Muscle layer of colon (tissue), 2 donors: ENCODE data around the gene FILIP1.

Source experiments
- H3K27ac ChIP-seq: one replicate; pipeline ENCODE4 v1.7.0; 2013; ENCODE audit warnings: low read depth, mild to moderate bottlenecking, low read length, moderate library complexity
- H3K27me3 ChIP-seq, 2 donors: one replicate each; pipeline ENCODE4 v1.7.0; 2013; ENCODE audit warnings: low read length in 2 of 2, mild to moderate bottlenecking in 2 of 2; ENCODE audit not compliant: insufficient read depth in 2 of 2, control insufficient read depth in 1 of 2
- H3K36me3 ChIP-seq: one replicate; pipeline ENCODE4 v1.7.0; 2013; ENCODE audit warnings: mild to moderate bottlenecking, low read length; ENCODE audit not compliant: insufficient read depth
- H3K4me1 ChIP-seq: one replicate; pipeline ENCODE4 v1.7.0; 2013; ENCODE audit warnings: mild to moderate bottlenecking, low read length; ENCODE audit not compliant: insufficient read depth
- H3K4me3 ChIP-seq, 2 donors: one replicate each; pipeline ENCODE4 v1.7.0; 2013; ENCODE audit warnings: low read length in 2 of 2, low read depth in 1 of 2, mild to moderate bottlenecking in 1 of 2, moderate library complexity in 1 of 2
- H3K9ac ChIP-seq: one replicate; pipeline ENCODE4 v1.7.0; 2013; ENCODE audit warnings: low read length
- H3K9me3 ChIP-seq: one replicate; pipeline ENCODE4 v1.7.0; 2013; ENCODE audit warnings: mild to moderate bottlenecking, low read length
- donor health status: abdominal sarcoma.
- donor health status: Adenocarcinoma of cecum.

FILIP1 gene

GRCh38 chr6:75516757-75517156 is 23.2 kb upstream of the FILIP1 start:
- no peaks in the 10 kb centered on the region for H3K9me3 ChIP-seq
- no peak overlapping the region for H3K4me3 ChIP-seq
- no peak overlapping the region for H3K27ac ChIP-seq
- H3K9ac ChIP-seq: no peak overlapping the region
- H3K4me1 ChIP-seq: no peaks in the 10 kb centered on the region
- H3K36me3 ChIP-seq: no peaks in the 10 kb centered on the region
- H3K27me3 ChIP-seq: no peaks in the 10 kb centered on the region

DNA sequence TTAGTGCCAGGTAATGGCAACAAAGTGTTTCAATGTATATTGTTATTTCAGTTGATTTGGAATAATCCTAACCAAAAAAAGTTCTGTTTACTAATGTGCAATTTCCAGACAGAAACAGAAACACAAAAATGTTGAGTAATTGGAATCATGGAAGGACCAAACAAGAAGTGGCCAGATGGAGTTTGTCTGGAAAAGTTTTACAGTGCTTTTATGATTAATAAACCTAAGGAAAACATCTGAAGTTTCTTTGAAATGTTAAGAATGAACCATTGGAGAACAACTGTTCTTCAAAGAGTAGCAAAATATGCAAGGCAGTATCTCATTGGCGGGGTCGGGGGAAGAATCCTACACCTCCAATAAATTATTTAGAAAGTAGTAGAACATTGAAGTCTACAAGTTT is 19.0 kb upstream of the FILIP1 start:
- Histone ChIP-seq H3K9me3 (no peaks in the 10 kb centered on the region), H3K36me3 (no peaks in the 10 kb centered on the region), H3K4me1 (no peaks in the 10 kb centered on the region), H3K4me3 (no peak overlapping the region), H3K9ac (no peak overlapping the region), H3K27me3 (no peaks in the 10 kb centered on the region), H3K27ac (no peak overlapping the region)

- Histone ChIP-seq H3K4me1 (no peaks in the 10 kb centered on the region), H3K27ac (no peak overlapping the region), H3K27me3 (no peaks in the 10 kb centered on the region), H3K9me3 (no peaks in the 10 kb centered on the region), H3K36me3 (no peaks in the 10 kb centered on the region), H3K9ac (no peak overlapping the region), H3K4me3 (no peak overlapping the region)
These were observed 11.8 kb upstream of the FILIP1 start for GRCh38 chr6:75505424-75505823.

DNA sequence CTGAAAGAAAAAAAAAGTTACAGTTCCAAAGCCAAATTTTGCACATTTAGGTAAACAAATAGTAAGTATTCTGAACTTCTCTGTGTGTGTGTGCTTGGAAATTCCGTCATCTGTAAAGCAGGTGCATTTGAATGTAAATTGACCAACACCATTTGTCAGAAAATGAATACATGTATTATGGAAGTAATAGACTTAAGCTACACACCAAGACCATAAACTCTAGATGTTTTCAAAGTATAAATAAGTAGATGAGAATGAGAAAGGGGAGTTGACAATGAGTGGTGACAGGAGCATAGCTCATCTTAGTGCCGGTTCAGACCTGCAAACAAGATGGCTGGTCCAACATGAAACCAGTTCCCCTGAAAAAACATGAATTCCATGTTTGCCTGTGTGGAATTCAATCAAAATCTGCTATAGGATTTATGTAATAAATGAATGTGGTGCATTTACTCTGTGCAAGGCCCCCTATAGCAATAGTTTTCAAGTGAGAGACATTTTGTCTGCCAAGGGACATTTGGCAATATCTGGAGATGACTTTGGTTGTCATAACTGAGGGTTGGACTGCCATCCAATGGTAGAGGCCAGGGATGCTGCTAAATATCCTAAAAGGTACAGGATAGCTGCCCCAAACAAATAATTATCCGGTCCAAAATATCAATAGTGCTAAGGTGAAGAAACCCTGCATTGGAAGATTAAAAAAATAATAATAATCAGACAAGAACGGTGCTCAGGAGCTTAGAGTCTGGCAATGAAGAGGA is 11.0 kb upstream of the FILIP1 start:
- Histone ChIP-seq H3K9me3 (no peaks in the 10 kb centered on the region), H3K27ac (no peak overlapping the region), H3K4me1 (peaks cover under 1% of the 10 kb centered on the region), H3K4me3 (no peak overlapping the region), H3K36me3 (no peaks in the 10 kb centered on the region), H3K9ac (no peak overlapping the region), H3K27me3 (no peaks in the 10 kb centered on the region)

- H3K9ac ChIP-seq: no peak overlapping the region
- peaks cover 3% of the 10 kb centered on the region for H3K4me1 ChIP-seq
- no peaks in the 10 kb centered on the region for H3K9me3 ChIP-seq
- H3K36me3 ChIP-seq: no peaks in the 10 kb centered on the region
- H3K27me3 ChIP-seq: no peaks in the 10 kb centered on the region
- H3K4me3 ChIP-seq: no peak overlapping the region
- no peak overlapping the region for H3K27ac ChIP-seq
These were observed 9.7 kb upstream of the FILIP1 start for GRCh38 chr6:75503291-75503690.

DNA sequence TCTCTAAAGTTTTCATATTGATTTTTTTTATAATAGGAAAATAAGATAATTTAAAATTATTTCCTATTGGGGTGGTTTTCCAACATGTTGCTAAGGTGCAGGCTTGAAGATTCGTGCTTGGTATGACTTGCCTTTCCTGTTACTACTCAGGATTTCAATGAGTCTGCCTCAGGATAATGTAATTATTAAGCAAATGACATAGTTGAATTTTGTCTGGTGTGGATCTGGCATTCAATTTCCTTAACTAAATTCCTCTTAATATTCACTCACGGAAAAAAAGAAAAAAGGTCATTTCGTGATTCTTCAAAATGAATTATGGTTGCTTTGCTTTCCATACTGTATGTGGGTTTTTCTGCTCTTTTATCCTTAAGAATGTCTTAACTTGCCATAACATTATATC is 9.3 kb upstream of the FILIP1 start:
- H3K36me3 ChIP-seq: no peaks in the 10 kb centered on the region
- H3K27me3 ChIP-seq: no peaks in the 10 kb centered on the region
- no peaks in the 10 kb centered on the region for H3K9me3 ChIP-seq
- H3K4me3 ChIP-seq: no peak overlapping the region
- H3K9ac ChIP-seq: no peak overlapping the region
- H3K4me1 ChIP-seq: peaks cover 3% of the 10 kb centered on the region
- no peak overlapping the region for H3K27ac ChIP-seq

DNA sequence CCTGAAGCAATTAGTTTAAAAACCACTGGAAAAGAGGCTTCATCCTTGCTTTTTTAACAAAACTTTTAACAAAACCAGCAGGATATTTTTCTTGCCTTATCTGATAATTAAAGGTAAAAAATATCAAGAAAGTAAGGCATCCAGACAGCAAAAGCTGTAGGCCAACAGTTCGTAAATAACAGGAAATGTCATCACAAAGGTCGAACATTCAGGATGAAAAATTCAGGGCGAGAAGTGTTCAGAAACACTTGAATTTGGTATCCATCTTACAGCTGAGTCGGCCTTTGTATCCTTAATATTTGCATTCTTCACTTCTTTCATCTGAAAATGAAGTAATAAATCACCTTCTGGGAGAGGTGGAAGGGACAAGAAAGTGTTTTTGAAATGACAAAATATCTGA is 8.2 kb upstream of the FILIP1 start:
- Histone ChIP-seq H3K4me1 (peaks cover 3% of the 10 kb centered on the region), H3K4me3 (no peak overlapping the region), H3K27me3 (no peaks in the 10 kb centered on the region), H3K9ac (no peak overlapping the region), H3K9me3 (no peaks in the 10 kb centered on the region), H3K27ac (no peak overlapping the region), H3K36me3 (no peaks in the 10 kb centered on the region)

DNA sequence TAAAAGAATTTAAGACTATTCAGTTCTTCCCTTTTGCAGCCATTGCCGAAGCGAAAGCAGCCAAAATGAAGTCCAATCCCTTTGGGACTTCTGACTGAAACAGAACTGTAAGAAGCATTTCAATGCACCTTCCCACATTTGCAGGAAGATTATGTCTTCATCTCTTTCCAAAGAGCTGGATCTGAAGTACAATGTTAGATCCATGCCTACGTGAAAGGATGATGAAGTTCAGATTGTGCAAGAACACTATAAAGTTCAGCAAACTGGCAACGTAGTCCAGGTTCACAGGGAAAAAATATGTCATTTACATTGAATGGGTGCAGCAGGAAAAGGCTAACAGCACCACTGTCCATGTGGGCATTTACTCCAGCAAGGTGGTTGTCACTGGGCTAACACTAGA is 6.0 kb upstream of the FILIP1 start:
- no peak overlapping the region for H3K27ac ChIP-seq
- H3K9me3 ChIP-seq: no peaks in the 10 kb centered on the region
- no peaks in the 10 kb centered on the region for H3K36me3 ChIP-seq
- H3K4me1 ChIP-seq: peaks cover 22% of the 10 kb centered on the region
- H3K27me3 ChIP-seq: no peaks in the 10 kb centered on the region
- H3K9ac ChIP-seq: no peak overlapping the region
- no peak overlapping the region for H3K4me3 ChIP-seq

DNA sequence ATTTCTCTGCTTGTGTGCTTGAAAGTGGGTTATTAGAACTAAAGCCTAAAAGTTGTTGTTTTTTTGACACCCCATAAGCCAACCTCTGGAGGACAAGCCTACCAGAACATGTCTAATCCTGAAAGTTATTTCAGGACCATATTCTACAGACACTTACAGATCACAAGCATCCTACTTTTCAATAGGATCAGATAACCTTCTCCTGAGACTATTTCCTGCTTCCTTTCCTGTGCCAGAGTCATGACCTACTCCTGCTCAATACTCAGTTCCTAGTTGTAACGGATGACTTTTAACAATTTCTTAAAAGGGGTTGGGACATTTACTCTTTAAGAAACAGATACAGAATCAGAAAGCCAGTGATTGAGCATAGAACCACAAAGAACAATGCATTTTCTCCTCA is 5.3 kb upstream of the FILIP1 start:
- H3K9ac ChIP-seq: no peak overlapping the region
- peaks cover 28% of the 10 kb centered on the region for H3K4me1 ChIP-seq
- no peaks in the 10 kb centered on the region for H3K36me3 ChIP-seq
- H3K9me3 ChIP-seq: no peaks in the 10 kb centered on the region
- no peak overlapping the region for H3K27ac ChIP-seq
- no peak overlapping the region for H3K4me3 ChIP-seq
- H3K27me3 ChIP-seq: no peaks in the 10 kb centered on the region

- Histone ChIP-seq H3K9me3 (no peaks in the 10 kb centered on the region), H3K4me1 (peaks cover 28% of the 10 kb centered on the region), H3K9ac (no peak overlapping the region), H3K27me3 (no peaks in the 10 kb centered on the region), H3K36me3 (no peaks in the 10 kb centered on the region), H3K4me3 (no peak overlapping the region), H3K27ac (no peak overlapping the region)
These were observed 4.4 kb upstream of the FILIP1 start for GRCh38 chr6:75497994-75498393.

GRCh38 chr6:75495011-75495410 is 1.4 kb upstream of the FILIP1 start:
- no peak overlapping the region for H3K9ac ChIP-seq
- peaks cover 28% of the 10 kb centered on the region for H3K4me1 ChIP-seq
- no peak overlapping the region for H3K4me3 ChIP-seq
- no peaks in the 10 kb centered on the region for H3K9me3 ChIP-seq
- H3K27ac ChIP-seq: no peak overlapping the region
- H3K27me3 ChIP-seq: no peaks in the 10 kb centered on the region
- H3K36me3 ChIP-seq: no peaks in the 10 kb centered on the region

GRCh38 chr6:75494290-75494689 is 690 bp upstream of the FILIP1 start:
- H3K4me3 ChIP-seq: peak overlapping the region in 1 of 2 donors; percentile 73
- no peaks in the 10 kb centered on the region for H3K36me3 ChIP-seq
- H3K27ac ChIP-seq: peak overlapping the region; percentile 55
- H3K4me1 ChIP-seq: peaks cover 25% of the 10 kb centered on the region
- H3K27me3 ChIP-seq: no peaks in the 10 kb centered on the region
- peak overlapping the region; percentile 81 for H3K9ac ChIP-seq
- H3K9me3 ChIP-seq: no peaks in the 10 kb centered on the region
